SK-N-MC (cell line): Measurements from ENCODE around the gene CTBS.

Experiments used
- EZH2 ChIP-seq: fragments of 200-600 bp; sonication (generic); IDR thresholded peaks from one replicate; pipeline ENCODE4 v1.6.1; 2017; ENCODE audit warnings: antibody characterized with exemption
- FOXP2 ChIP-seq: optimal IDR thresholded peaks from 2 replicates; pipeline ENCODE3; 2011; ENCODE audit warnings: mild to moderate bottlenecking, moderate library complexity; ENCODE audit not compliant: insufficient read depth; ENCODE audit errors: extremely low read length, control extremely low read depth
- POLR2AphosphoS5 ChIP-seq: IDR thresholded peaks from 2 replicates; pipeline ENCODE4 v1.6.1; 2012; ENCODE audit warnings: mild to moderate bottlenecking, low read depth, low read length, borderline replicate concordance

DNA sequence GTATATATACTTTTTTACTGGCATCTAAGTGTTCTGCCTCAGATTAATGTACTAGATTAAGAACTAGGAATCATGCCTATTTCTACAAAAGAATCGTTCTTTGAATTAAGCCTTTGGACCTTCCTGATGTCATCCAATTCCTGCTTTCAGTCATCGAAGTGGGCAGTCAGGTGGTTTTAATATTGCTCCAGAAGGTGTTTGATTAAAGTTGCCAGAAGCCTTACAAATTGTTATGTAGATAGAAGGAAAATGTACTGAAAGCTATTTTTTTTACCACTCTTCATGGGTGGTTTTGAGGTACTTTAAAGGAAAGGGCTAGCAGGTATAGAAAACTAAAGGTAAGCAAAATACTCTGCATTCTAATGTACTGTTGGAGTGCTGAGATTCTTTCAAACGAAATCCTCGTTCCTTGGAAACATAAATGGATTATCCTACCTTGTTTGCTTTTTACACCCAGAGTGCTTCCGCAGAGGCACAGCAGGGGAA lies 716 bp downstream of the CTBS start:
- no peak for TF ChIP-seq EZH2
- TF ChIP-seq POLR2AphosphoS5: no peak
- no peak for TF ChIP-seq FOXP2
